KG1 (cell line): ENCODE results near the gene RTTN.

Source experiments
- DNase-seq: peaks from one replicate; lab custom pipeline; 2025; lab: John Stamatoyannopoulos, UW

RTTN gene

GRCh38 chr18:70082430-70082829 lies 123.1 kb downstream of the RTTN start:
- no peak for DNase-seq

- DNase-seq: no peak
These were observed 127.4 kb downstream of the RTTN start for GRCh38 chr18:70078106-70078505.

GRCh38 chr18:70075906-70076305 lies 129.6 kb downstream of the RTTN start:
- DNase-seq: no peak

- DNase-seq: no peak
These were observed 131.4 kb downstream of the RTTN start for GRCh38 chr18:70074116-70074515.

- no peak for DNase-seq
These were observed 132.1 kb downstream of the RTTN start for GRCh38 chr18:70073432-70073831.

- no peak for DNase-seq
These were observed 132.8 kb downstream of the RTTN start for GRCh38 chr18:70072678-70073077.

- no peak for DNase-seq
These were observed 135.5 kb downstream of the RTTN start for GRCh38 chr18:70069965-70070364.

- no peak for DNase-seq
These were observed 136.1 kb downstream of the RTTN start for GRCh38 chr18:70069382-70069781.

GRCh38 chr18:70068981-70069380 lies 136.5 kb downstream of the RTTN start:
- no peak for DNase-seq

- DNase-seq: no peak
These were observed 145.8 kb downstream of the RTTN start for GRCh38 chr18:70059684-70060083.

- no peak for DNase-seq
These were observed 146.6 kb downstream of the RTTN start for GRCh38 chr18:70058916-70059315.

- DNase-seq: no peak
These were observed 157.4 kb downstream of the RTTN start for GRCh38 chr18:70047931-70048603.

- no peak for DNase-seq
These were observed 158.7 kb downstream of the RTTN start for GRCh38 chr18:70046796-70047195.

GRCh38 chr18:70046207-70046606 lies 159.3 kb downstream of the RTTN start:
- DNase-seq: no peak

- DNase-seq: no peak
These were observed 160.9 kb downstream of the RTTN start for GRCh38 chr18:70044632-70045031.

GRCh38 chr18:70041459-70042050 lies 163.9 kb downstream of the RTTN start:
- DNase-seq: no peak

GRCh38 chr18:70039186-70039585 lies 166.3 kb downstream of the RTTN start:
- DNase-seq: no peak

GRCh38 chr18:70037431-70038061 lies 167.9 kb downstream of the RTTN start:
- DNase-seq: no peak

GRCh38 chr18:70036771-70037347 lies 168.6 kb downstream of the RTTN start:
- no peak for DNase-seq

- no peak for DNase-seq
These were observed 169.3 kb downstream of the RTTN start for GRCh38 chr18:70036168-70036567.

GRCh38 chr18:70031221-70031620 lies 174.3 kb downstream of the RTTN start:
- no peak for DNase-seq

GRCh38 chr18:70030728-70031127 lies 174.8 kb downstream of the RTTN start:
- DNase-seq: no peak

- no peak for DNase-seq
These were observed 176.3 kb downstream of the RTTN start for GRCh38 chr18:70029163-70029562.
